DND-41 (cell line): ENCODE data around the gene SPACA5.

Experiments used
- CTCF ChIP-seq: IDR thresholded peaks from 2 replicates; pipeline ENCODE4 v1.5.1; 2012; ENCODE audit warnings: borderline replicate concordance, low read length, moderate library complexity, mild to moderate bottlenecking; ENCODE audit not compliant: poor library complexity, severe bottlenecking; ENCODE audit errors: extremely low read depth
- EZH2 ChIP-seq: IDR thresholded peaks from 3 replicates; pipeline ENCODE4 v1.6.1; 2012; ENCODE audit warnings: borderline replicate concordance, low read depth, mild to moderate bottlenecking, moderate library complexity, low read length, inconsistent platforms; ENCODE audit not compliant: severe bottlenecking

GRCh38 chrX:48002319-48002718, 4.5 kb upstream of the SPACA5 start:
- TF ChIP-seq CTCF (no peak), EZH2 (no peak)
